ENCODE results near the gene EPHB4. TPM values are rescaled to one million over a fixed set of nuclear protein-coding genes. Genes with fewer than 3 reads are reported as not detected.

EPHB4 gene
- total and polyA plus RNA-seq, 2 donors (not counting 3 experiments of a cell fraction or from before 2014, with no cell fraction given), result 193 to 274 TPM

GRCh38 chr7:100759357-100760171, 67.8 kb downstream of the EPHB4 start:
- H3K79me2 ChIP-seq (ENCODE audit: control insufficient read depth, insufficient read depth, low read length), result no peaks in the 10 kb centered on the region
- no peak overlapping the region for H3K4me2 ChIP-seq (ENCODE audit: insufficient read depth, low read length)
- H3K9me1 ChIP-seq (replicated peaks; ENCODE audit: control insufficient read depth, extremely low read depth, insufficient read depth, low read length), result no peaks in the 10 kb centered on the region
- no peaks in the 10 kb centered on the region for H4K20me1 ChIP-seq (replicated peaks; ENCODE audit: control insufficient read depth, extremely low read depth, insufficient read depth, low read length)
- POLR2A ChIA-PET, result no interaction called here
- CTCF ChIA-PET, result no interaction called here
- H3K36me3 ChIP-seq (ENCODE audit: control insufficient read depth in 2 of 2, extremely low read depth in 1 of 2, insufficient read depth in 2 of 2, low read length in 2 of 2), result no peaks in the 10 kb centered on the region
- DNase-seq (ENCODE audit: low read depth, low spot score) (no peak), FAIRE-seq (no peak)
- no TSS peak for BruUV-seq (replicated peaks)
- H3K9ac ChIP-seq (replicated peaks; ENCODE audit: extremely low read depth, insufficient read depth, low read length), result no peak overlapping the region
- no peaks in the 10 kb centered on the region for H3K4me1 ChIP-seq (ENCODE audit: control insufficient read depth, extremely low read depth, insufficient read depth, low read length)
- no peak overlapping the region for H3K4me3 ChIP-seq (replicated peaks in 1 of 3; ENCODE audit: insufficient read depth in 1 of 3, low read depth in 1 of 3, low read length in 3 of 3)
- H3K9me3 ChIP-seq (replicated peaks; ENCODE audit: control insufficient read depth, insufficient read depth, low read length), result no peaks in the 10 kb centered on the region
- TF ChIP-seq JUN (IDR thresholded peaks at IDR 0.05; ENCODE audit: borderline replicate concordance, insufficient read depth, insufficient read length, low read depth) (no peak), MAX (IDR thresholded peaks at IDR 0.05; ENCODE audit: insufficient read depth, insufficient read length) (no peak), POLR2AphosphoS5 (IDR thresholded peaks at IDR 0.05; ENCODE audit: insufficient read depth, low read depth, low read length) (no peak), EZH2 (IDR thresholded peaks at IDR 0.05; ENCODE audit: borderline replicate concordance, low read depth, low read length, severe bottlenecking) (no peak), FOS (IDR thresholded peaks at IDR 0.05; ENCODE audit: borderline replicate concordance, insufficient read depth, low read length) (no peak), MYC (IDR thresholded peaks at IDR 0.05; ENCODE audit: low read depth, low read length) (no peak), GATA2 (IDR thresholded peaks at IDR 0.05; ENCODE audit: insufficient read depth, insufficient read length, low read depth, low read length) (no peak), POLR2A (IDR thresholded peaks at IDR 0.05; ENCODE audit: low read depth, low read length) (no peak), CTCF (IDR thresholded peaks at IDR 0.05; ENCODE audit: extremely low read depth in 1 of 2, insufficient read depth in 1 of 2, low read depth in 1 of 2, low read length in 2 of 2) (no peak)
- H3K27ac ChIP-seq (ENCODE audit: insufficient read depth, low read depth, low read length), result no peak overlapping the region
- H3K27me3 ChIP-seq (ENCODE audit: control insufficient read depth in 2 of 2, insufficient read depth in 2 of 2, low read length in 2 of 2), result peaks cover 0 to 2% of the 10 kb centered on the region in 2 experiments
- intact Hi-C loops (cut with micrococcal nuclease), result no loop called here
- no peak overlapping the region for H2AFZ ChIP-seq (ENCODE audit: low read depth, low read length)
- dilution Hi-C loops (cut with MboI; ENCODE audit: extremely low pct_ligation_motif_present, low sequenced_read_pairs), result no loop called here

Measured in endothelial cell of umbilical vein (primary cell).